GM19240 (cell line): Measurements from ENCODE around the gene TCHH.
"Not testable (repeated sequence)": the region's sequence is repeated elsewhere in the genome, so short reads cannot be mapped to it uniquely, and the experiment has no call there.

Experiments used
- DNase-seq: peaks from one replicate; pipeline ENCODE4 v3.0.0; 2011; ENCODE audit warnings: low spot score; ENCODE audit not compliant: insufficient read length

Gene TCHH

GRCh38 chr1:152111515-152111968 lies 3.7 kb downstream of the TCHH start:
- no peak for DNase-seq

GRCh38 chr1:152110860-152111514 lies 4.3 kb downstream of the TCHH start:
- no peak for DNase-seq

GRCh38 chr1:152110365-152110859 lies 4.8 kb downstream of the TCHH start:
- no peak for DNase-seq

GRCh38 chr1:152109998-152110294 lies 5.3 kb downstream of the TCHH start:
- DNase-seq = no peak

GRCh38 chr1:152109231-152109997 lies 5.8 kb downstream of the TCHH start:
- DNase-seq = no peak

GRCh38 chr1:152108882-152109222 lies 6.4 kb downstream of the TCHH start:
- no peak for DNase-seq

- no peak for DNase-seq
These were observed 7.0 kb downstream of the TCHH start for GRCh38 chr1:152107984-152108881.

- no peak for DNase-seq
These were observed 7.9 kb downstream of the TCHH start for GRCh38 chr1:152107031-152107983.

- DNase-seq = no peak
These were observed 10.4 kb downstream of the TCHH start for GRCh38 chr1:152104854-152105253.

- DNase-seq = no peak
These were observed 18.3 kb downstream of the TCHH start for GRCh38 chr1:152096931-152097330.

GRCh38 chr1:152089014-152089674 lies 26.1 kb downstream of the TCHH start, which contains the start of gene TCHHL1:
TCHHL1 (minus strand) TSS chr1:152089064; CDS start chr1:152088143, 921 bp downstream.
- DNase-seq = no peak

- no peak for DNase-seq
These were observed 28.5 kb downstream of the TCHH start for GRCh38 chr1:152086760-152087159.

GRCh38 chr1:152084853-152085252 lies 30.4 kb downstream of the TCHH start:
- no peak for DNase-seq

- not testable (repeated sequence) for DNase-seq
These were observed 34.2 kb downstream of the TCHH start for GRCh38 chr1:152081026-152081425.

GRCh38 chr1:152080494-152080893 lies 34.8 kb downstream of the TCHH start:
- DNase-seq = not testable (repeated sequence)

- no peak for DNase-seq
These were observed 36.3 kb downstream of the TCHH start for GRCh38 chr1:152078831-152079441.

- DNase-seq = no peak
These were observed 42.9 kb downstream of the TCHH start for GRCh38 chr1:152072311-152072710.

GRCh38 chr1:152071123-152071522 lies 44.1 kb downstream of the TCHH start:
- no peak for DNase-seq

- DNase-seq = no peak
These were observed 47.3 kb downstream of the TCHH start for GRCh38 chr1:152067929-152068328.

- no peak for DNase-seq
These were observed 48.1 kb downstream of the TCHH start for GRCh38 chr1:152067150-152067549.
